ENCODE data around the gene PHOX2A.
A peak's percentile ranks its signal among the peaks of the same experiment; 100 is the strongest.

PHOX2A gene

DNA sequence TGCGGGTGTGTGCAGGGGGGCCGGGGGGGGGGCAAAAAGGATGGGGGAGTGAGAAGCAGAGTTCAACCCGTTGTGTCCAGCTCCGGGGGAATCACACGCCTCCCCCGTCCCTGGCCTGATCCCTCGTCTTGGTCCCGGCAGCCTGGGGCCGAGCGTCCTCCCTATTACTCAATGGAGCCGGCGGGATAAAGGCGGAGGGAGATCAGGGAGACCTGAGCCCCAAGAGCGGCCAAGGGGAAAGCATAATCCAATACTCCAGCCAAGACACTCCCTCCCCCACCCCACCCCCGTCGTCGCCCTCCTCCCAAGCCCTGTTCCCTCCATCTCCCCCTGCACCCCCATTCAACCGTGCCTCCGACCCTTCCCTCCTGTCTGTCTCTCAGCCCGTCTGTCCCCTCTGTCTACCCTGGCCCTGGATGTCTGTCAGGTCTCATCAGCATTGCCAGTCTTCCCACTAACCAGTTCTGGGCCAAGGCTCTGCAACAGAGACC is 2.6 kb downstream of the PHOX2A start:
- TF ChIP-seq, protein P1, sequence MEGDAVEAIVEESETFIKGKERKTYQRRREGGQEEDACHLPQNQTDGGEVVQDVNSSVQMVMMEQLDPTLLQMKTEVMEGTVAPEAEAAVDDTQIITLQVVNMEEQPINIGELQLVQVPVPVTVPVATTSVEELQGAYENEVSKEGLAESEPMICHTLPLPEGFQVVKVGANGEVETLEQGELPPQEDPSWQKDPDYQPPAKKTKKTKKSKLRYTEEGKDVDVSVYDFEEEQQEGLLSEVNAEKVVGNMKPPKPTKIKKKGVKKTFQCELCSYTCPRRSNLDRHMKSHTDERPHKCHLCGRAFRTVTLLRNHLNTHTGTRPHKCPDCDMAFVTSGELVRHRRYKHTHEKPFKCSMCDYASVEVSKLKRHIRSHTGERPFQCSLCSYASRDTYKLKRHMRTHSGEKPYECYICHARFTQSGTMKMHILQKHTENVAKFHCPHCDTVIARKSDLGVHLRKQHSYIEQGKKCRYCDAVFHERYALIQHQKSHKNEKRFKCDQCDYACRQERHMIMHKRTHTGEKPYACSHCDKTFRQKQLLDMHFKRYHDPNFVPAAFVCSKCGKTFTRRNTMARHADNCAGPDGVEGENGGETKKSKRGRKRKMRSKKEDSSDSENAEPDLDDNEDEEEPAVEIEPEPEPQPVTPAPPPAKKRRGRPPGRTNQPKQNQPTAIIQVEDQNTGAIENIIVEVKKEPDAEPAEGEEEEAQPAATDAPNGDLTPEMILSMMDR (IDR thresholded peaks at IDR 0.05; ENCODE audit: low read depth, low read length): no peak
- DNase-seq (ENCODE audit: extremely low read depth, low read depth): no peak

DNA sequence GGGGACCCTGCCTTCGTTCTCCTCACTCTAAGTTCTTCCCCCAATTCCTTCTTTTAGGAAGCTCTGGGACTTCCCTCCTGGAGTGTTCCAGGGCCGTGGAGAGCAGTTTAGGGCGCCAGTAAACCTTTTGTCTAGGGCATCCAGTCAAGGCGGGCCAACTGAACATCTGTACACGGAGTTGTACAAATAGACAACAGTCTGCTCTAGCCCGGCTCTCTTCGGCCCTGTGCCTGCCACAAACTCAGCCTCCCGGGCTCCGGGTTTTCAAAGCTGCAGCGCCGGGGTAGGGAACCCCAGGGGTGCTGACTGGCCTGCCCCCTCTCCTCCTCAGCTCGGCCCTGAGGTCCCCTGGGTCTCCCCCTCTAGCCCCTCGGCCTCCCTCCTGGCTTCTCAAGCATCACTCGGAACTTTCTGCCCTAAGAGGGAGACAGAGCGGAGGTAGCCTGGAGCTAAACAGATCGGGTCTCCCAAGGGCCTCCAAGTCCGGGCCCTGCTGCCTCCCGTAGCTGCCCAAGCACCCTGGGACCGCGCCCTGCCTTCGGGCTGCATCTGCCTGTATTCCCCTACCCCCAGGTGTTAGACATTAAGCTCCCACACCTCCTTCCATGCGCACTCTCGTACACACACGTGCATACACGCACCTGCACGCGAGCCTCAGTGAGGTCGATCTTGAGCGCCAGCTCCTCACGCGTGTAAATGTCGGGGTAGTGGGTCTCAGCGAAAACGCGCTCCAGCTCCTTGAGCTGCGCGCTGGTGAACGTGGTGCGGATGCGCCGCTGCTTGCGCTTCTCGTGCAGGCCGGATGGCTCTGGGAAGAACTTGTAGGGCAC is 3.3 kb downstream of the PHOX2A start:
- DNase-seq (ENCODE audit: extremely low read depth, low read depth): no peak

DNA sequence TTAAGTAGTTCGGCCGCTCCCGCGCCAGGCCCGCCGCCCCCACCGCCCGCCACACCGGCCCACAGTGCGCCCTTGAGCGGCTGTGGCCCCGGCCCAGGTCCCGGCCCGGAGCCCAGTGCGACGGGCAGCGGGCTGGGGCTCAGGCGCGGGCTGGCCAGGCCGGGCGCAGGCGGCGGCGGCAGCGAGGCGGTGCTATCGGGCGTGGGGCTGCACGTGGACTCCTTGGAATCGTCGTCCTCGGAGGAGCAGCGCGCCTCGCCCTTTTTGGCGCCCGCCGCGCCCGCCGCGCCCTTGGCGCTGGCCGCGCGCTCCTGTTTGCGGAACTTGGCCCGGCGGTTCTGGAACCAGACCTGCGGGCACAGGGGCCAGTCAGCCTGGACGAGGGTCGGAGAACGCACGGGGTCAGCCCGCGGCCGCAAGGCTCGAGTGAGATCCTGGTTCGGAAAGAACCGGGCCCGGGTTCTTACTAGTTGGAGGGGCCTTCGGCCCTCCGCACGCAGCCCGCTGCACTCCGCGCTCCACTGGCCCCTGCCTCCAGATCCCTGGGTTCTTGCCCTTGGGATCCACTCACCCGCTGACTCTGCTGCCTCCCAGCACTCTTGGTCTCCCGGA is 4.0 kb downstream of the PHOX2A start:
- no peak for DNase-seq (ENCODE audit: extremely low read depth, low read depth)
- TF ChIP-seq, protein P1 (IDR thresholded peaks at IDR 0.05; ENCODE audit: low read depth, low read length): no peak

More for the DNA sequence above, 3.3 kb downstream of the PHOX2A start:
- TF ChIP-seq, protein P1 (IDR thresholded peaks at IDR 0.05; ENCODE audit: low read depth, low read length): no peak

DNA sequence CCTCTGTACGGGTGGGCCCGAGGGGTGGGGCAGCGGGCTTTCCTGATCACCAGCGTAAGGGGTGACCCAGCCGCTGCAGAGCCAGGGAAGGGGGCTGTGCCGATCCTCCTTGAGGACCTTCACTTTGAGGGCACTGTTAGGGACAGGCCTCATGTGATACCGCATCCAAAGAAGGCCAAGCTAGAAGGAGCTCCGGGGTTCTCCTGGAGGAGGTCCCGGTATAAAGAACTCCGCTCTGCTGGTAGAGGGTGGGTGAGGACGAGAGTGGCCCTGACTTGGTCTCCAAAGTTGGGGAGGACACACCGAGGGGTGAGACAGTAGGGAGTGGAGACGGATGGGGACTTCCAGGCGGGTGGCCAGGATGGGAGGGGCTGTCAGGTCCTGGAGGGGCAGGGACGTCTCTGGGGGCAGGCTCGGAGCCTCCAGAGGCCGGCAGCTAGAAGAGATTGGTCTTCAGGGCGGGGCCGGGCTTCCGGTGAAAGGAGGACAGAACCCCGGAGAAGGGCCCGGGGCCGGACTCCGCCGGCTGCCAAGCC is 4.6 kb downstream of the PHOX2A start:
- DNase-seq (ENCODE audit: extremely low read depth, low read depth): no peak

DNA sequence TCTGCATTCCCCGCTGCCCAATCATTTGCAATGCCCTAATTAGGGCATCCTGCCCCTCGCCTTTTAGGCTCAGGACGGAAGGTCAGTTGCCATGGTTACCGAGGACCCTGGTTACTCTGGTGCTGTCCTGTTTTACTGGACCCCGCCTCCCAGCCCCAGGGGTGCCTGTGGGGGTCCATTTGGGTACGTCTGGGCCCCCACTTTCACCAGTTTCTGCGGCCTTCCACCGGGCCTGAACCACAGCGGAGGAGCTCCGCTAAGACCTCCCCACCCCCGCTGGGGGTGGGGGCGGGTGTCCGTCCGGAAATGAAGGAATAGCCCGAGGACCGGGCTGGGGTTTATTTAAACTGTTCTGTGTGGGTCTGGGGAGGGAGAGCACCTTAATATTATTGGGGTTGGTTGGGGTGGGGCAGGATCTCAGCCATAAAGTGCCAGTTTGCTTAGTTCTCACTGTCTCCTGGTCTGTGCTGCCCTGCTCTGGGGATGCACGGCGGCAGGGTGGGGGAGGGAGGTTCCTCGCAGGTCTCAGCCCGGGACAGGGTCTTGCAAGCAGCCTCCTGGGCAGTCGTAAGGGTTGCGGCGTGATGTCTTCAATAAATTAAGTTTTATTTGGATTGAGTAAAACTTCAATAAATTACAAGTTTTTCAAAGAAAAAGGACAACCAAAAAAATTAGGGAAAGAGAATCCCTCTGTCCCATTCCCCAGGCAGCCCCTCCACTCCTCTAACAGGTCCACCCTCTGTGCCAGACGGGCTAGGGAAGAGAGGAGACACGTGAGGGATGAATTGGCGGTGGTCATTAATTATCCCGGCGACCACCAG is 5.3 kb downstream of the PHOX2A start:
- TF ChIP-seq, protein P1 (IDR thresholded peaks at IDR 0.05; ENCODE audit: low read depth, low read length): no peak

More for the DNA sequence above, 4.6 kb downstream of the PHOX2A start:
- TF ChIP-seq, protein P1 (IDR thresholded peaks at IDR 0.05; ENCODE audit: low read depth, low read length): no peak

DNA sequence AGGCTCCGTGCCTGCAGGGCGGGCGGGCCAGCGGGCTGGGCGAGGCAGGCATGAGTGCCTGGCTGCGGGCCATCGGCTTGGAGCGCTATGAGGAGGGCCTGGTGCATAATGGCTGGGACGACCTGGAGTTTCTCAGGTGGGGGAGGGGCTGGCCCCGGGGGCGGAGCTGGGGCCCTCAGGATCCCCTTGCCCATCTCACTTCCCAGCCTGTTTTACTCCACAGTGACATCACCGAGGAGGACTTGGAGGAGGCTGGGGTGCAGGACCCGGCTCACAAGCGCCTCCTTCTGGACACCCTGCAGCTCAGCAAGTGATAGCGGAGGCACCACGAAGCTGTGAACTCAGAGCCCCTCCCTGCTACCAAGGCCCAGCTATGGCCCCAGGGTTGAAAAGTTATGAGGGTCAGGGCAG is 5.9 kb downstream of the PHOX2A start:
- DNase-seq (ENCODE audit: extremely low read depth, low read depth): no peak
- TF ChIP-seq, protein P1 (IDR thresholded peaks at IDR 0.05; ENCODE audit: low read depth, low read length): peak; percentile 62

More for the DNA sequence above, 5.3 kb downstream of the PHOX2A start:
- no peak for DNase-seq (ENCODE audit: extremely low read depth, low read depth)

Measured in AG09319 (cell line).